Sigmoid colon (tissue), 4 donors: ENCODE measurements around the gene IKZF1.

Experiments used
- EP300 ChIP-seq, 4 donors: sonication (generic); formaldehyde crosslinking; IDR thresholded peaks; one replicate each; pipeline ENCODE4 v1.6.1; 2017; ENCODE audit warnings: antibody characterized with exemption in 4 of 4
- POLR2A ChIP-seq, 2 donors: fragments of 450-650 bp; IDR thresholded peaks; one replicate each; pipeline ENCODE4 v1.6.1; 2016; ENCODE audit warnings: antibody characterized with exemption in 2 of 2, mild to moderate bottlenecking in 2 of 2, moderate library complexity in 2 of 2
- POLR2AphosphoS5 ChIP-seq, 4 donors: sonication (generic); formaldehyde crosslinking; IDR thresholded peaks; one replicate each; pipeline ENCODE4 v1.6.1; 2017; ENCODE audit warnings: antibody characterized with exemption in 4 of 4
- TF ChIP-seq, protein P1 (sequence below), 4 experiments: fragments of 450-650 bp in 3 of 4; fragments of 200-600 bp in 1 of 4; IDR thresholded peaks; one replicate each; pipeline ENCODE4 v1.5.1; 2016 to 2019; ENCODE audit warnings: antibody characterized with exemption in 4 of 4, mild to moderate bottlenecking in 3 of 4, moderate library complexity in 2 of 4

DNA sequence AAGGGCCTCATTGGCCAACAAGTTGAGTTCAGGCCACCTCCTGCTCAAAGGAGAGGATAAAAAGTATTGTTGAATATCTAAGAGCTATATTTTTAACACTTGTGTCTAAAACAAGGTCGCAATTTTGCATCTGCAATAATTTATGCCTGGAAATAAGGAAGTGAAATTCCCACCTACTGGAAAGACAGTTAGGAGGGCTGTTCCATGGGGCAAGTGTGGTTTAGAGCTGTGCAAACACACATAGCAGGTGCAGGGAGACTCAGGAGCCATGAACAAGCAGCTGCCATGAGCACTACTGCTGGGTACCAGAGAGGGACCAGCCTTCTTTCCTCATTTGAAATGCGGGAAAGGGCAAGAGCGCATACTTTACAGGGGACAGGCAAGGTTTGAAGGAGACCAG, 35.5 kb upstream of the IKZF1 start:
- TF ChIP-seq EP300 (IDR thresholded peaks at IDR 0.05), result no peak
- TF ChIP-seq, protein P1, sequence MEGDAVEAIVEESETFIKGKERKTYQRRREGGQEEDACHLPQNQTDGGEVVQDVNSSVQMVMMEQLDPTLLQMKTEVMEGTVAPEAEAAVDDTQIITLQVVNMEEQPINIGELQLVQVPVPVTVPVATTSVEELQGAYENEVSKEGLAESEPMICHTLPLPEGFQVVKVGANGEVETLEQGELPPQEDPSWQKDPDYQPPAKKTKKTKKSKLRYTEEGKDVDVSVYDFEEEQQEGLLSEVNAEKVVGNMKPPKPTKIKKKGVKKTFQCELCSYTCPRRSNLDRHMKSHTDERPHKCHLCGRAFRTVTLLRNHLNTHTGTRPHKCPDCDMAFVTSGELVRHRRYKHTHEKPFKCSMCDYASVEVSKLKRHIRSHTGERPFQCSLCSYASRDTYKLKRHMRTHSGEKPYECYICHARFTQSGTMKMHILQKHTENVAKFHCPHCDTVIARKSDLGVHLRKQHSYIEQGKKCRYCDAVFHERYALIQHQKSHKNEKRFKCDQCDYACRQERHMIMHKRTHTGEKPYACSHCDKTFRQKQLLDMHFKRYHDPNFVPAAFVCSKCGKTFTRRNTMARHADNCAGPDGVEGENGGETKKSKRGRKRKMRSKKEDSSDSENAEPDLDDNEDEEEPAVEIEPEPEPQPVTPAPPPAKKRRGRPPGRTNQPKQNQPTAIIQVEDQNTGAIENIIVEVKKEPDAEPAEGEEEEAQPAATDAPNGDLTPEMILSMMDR (IDR thresholded peaks at IDR 0.05), result no peak
- TF ChIP-seq POLR2A (IDR thresholded peaks at IDR 0.05), result no peak
- TF ChIP-seq POLR2AphosphoS5 (IDR thresholded peaks at IDR 0.05), result no peak
